NCI-H1092 (cell line): ENCODE data around the gene MAP7.

Experiments
- DNase-seq: peaks from one replicate; lab custom pipeline; 2025; lab: John Stamatoyannopoulos, UW

MAP7 gene

DNA sequence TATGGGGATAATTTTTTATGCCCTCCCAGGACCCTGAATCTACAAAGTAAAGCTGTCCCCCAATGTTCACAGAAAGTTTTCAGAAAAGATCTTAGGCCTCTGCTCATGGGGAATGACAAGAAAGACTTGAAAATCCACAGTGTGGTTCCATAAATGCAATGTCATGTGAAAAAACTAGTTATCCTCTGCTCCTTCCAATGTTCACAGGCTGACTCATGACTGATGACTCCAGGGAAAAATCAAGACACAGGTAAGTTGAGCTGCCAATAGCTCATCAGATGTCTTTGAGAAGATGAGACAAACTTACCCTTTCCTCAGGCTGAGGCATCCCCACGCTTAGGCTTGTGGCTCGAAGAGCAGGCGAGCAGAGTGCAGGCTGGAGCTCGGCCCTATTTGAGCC lies 245.8 kb downstream of the MAP7 start:
- no peak for DNase-seq

DNA sequence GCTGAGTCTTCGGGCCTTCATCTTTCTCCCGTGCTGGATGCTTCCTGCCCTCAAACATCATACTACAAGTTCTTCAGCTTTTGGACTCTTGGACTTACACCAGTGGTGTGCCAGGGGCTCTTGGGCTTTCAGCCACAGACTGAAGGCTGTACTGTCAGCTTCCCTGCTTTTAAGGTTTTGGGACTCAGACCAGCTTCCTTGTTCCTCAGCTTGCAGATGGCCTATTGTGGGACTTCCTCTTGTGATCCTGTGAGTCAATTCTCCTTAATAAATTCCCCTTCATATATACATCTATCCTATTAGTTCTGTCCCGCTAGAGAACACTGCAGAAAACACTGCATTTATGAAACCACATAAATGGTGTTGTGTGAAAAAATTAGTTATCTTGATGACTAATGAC lies 246.7 kb downstream of the MAP7 start:
- no peak for DNase-seq

DNA sequence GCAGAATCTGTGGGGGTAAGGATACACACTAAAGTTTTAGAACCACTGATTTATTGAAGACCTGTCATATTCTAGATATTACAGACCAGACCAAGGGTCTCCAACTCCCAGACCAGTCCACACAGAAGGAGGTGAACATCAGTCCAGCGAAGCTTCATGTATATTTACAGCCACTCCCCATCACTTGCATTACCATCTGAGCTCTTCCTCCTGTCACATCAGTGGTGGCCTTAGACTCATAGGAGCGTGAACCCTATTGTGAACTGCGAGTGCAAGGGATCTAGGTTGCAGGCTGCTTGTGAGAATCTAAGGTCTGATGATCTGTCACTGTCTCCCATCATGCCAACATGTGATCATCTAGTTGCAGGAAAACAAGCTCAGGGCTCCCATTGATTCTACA lies 255.6 kb downstream of the MAP7 start:
- DNase-seq: no peak
